Mesothelial cell of epicardium (in vitro differentiated cells): Measurements from ENCODE around the gene TLE3. TPM values are rescaled to one million over a fixed set of nuclear protein-coding genes. Genes with fewer than 3 reads are reported as not detected.

Experiments used
- DNase-seq, 2 experiments: peaks; one replicate each; pipeline ENCODE4 v3.0.0; 2021; ENCODE audit warnings: low spot score in 2 of 2; ENCODE audit not compliant: unreplicated experiment in 2 of 2
- H3K27ac Mint-ChIP-seq: 2 replicates; pipeline ENCODE4 v1.8.0; 2021; ENCODE audit warnings: mixed read lengths
- H3K27me3 Mint-ChIP-seq: 2 replicates; pipeline ENCODE4 v1.8.0; 2021; ENCODE audit warnings: low read depth, mixed read lengths
- H3K36me3 Mint-ChIP-seq: 2 replicates; pipeline ENCODE4 v1.8.0; 2021; ENCODE audit warnings: mixed read lengths
- H3K4me1 Mint-ChIP-seq: 2 replicates; pipeline ENCODE4 v1.8.0; 2021; ENCODE audit warnings: mixed read lengths
- H3K4me3 Mint-ChIP-seq: 2 replicates; pipeline ENCODE4 v1.8.0; 2021; ENCODE audit warnings: mild to moderate bottlenecking, moderate library complexity, mixed read lengths
- H3K9me3 Mint-ChIP-seq: 2 replicates; pipeline ENCODE4 v1.8.0; 2021; ENCODE audit warnings: mixed read lengths
- total RNA-seq: library from RNA; stranded (reverse); gene quantifications from 3 replicates; pipeline ENCODE4 v1.2.1, GENCODE V29; 2021
- TF ChIP-seq, protein P1 (sequence below): fragments of 200-600 bp; sonication (generic); IDR thresholded peaks from one replicate; pipeline ENCODE4 v1.5.0; 2021; ENCODE audit warnings: antibody characterized with exemption; ENCODE audit not compliant: unreplicated experiment

The TLE3 gene
- 147 to 165 TPM (median 156 TPM) in 3 replicates for total RNA-seq

- H3K27me3 Mint-ChIP-seq, result no peaks in the 10 kb centered on the region
- H3K4me3 Mint-ChIP-seq, result peak within 1 kb of the TSS; percentile 99
- H3K36me3 Mint-ChIP-seq, result no peaks in the 10 kb centered on the region
- H3K9me3 Mint-ChIP-seq, result no peaks in the 10 kb centered on the region
- peaks cover 55% of the 10 kb centered on the region for H3K4me1 Mint-ChIP-seq
- peak; percentile 95 to 99 for DNase-seq
- TF ChIP-seq, protein P1, sequence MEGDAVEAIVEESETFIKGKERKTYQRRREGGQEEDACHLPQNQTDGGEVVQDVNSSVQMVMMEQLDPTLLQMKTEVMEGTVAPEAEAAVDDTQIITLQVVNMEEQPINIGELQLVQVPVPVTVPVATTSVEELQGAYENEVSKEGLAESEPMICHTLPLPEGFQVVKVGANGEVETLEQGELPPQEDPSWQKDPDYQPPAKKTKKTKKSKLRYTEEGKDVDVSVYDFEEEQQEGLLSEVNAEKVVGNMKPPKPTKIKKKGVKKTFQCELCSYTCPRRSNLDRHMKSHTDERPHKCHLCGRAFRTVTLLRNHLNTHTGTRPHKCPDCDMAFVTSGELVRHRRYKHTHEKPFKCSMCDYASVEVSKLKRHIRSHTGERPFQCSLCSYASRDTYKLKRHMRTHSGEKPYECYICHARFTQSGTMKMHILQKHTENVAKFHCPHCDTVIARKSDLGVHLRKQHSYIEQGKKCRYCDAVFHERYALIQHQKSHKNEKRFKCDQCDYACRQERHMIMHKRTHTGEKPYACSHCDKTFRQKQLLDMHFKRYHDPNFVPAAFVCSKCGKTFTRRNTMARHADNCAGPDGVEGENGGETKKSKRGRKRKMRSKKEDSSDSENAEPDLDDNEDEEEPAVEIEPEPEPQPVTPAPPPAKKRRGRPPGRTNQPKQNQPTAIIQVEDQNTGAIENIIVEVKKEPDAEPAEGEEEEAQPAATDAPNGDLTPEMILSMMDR, result peak; percentile 23
- peak within 1 kb of the TSS; percentile 99 for H3K27ac Mint-ChIP-seq
Observed at GRCh38 chr15:70097321-70098152, at the start of gene TLE3. TLE3 (minus strand) TSS chr15:70097917; CDS start chr15:70096798, 1,119 bp downstream.

DNA sequence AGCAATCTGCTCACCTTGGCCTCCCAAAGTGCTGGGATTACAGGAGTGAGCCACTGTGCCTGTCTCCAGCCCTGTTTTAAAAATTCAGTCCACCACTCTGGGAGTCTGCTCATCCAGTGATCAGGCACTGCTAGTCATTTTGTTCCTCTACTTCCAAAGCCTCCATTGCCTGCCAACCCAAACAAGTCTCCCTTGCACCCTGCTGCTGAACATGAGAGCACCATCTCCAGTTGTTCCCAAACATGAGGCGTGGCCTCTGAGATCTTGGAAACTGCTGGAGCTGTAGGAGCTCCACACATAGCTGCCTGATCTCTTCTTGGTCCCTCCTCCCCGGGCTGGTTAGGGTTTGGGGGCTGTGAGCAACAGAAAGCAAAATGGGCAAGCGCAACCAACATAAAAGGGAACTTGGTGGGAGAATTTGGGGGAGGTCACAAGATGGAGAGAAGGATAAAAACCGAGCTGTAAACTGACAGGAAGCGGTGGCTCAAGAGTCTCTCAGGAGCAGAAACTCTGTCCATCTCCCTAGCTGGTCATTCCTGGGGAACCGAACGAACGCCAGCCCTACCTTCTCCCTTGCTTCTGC lies 49.6 kb upstream of the TLE3 start:
- Mint-ChIP-seq H3K9me3 (peaks cover 5% of the 10 kb centered on the region), H3K4me3 (no peak overlapping the region), H3K36me3 (no peaks in the 10 kb centered on the region), H3K27me3 (no peaks in the 10 kb centered on the region), H3K4me1 (peaks cover 75% of the 10 kb centered on the region), H3K27ac (no peak overlapping the region)
- no peak for DNase-seq
- TF ChIP-seq, protein P1, result no peak

DNA sequence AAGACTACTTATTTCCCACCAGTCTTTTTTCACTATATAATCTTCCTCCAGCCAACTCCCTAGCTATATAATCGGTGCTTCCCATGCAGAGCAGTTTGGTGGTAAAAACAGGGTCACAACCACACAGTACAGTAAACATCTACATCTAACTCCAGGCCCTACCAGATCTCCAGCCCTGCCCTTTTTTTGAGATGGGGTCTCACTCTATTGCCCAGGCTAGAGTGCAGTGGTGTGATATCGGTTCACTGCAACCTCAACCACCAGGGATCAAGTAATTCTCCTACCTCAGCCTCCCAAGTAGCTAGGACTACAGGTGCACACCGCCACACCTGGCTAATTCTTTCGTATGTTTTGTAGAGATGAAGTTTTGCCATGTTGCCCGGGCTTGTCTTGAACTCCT lies 49.1 kb upstream of the TLE3 start:
- TF ChIP-seq, protein P1, result no peak
- Mint-ChIP-seq H3K4me3 (no peak overlapping the region), H3K27me3 (no peaks in the 10 kb centered on the region), H3K4me1 (peaks cover 75% of the 10 kb centered on the region), H3K27ac (no peak overlapping the region), H3K9me3 (peaks cover 5% of the 10 kb centered on the region), H3K36me3 (no peaks in the 10 kb centered on the region)
- no peak for DNase-seq

- H3K36me3 Mint-ChIP-seq, result no peaks in the 10 kb centered on the region
- peaks cover 5% of the 10 kb centered on the region for H3K9me3 Mint-ChIP-seq
- TF ChIP-seq, protein P1, result no peak
- no peaks in the 10 kb centered on the region for H3K27me3 Mint-ChIP-seq
- DNase-seq, result no peak
- H3K27ac Mint-ChIP-seq, result no peak overlapping the region
- peaks cover 75% of the 10 kb centered on the region for H3K4me1 Mint-ChIP-seq
- no peak overlapping the region for H3K4me3 Mint-ChIP-seq
Observed at GRCh38 chr15:70146162-70146561, 48.4 kb upstream of the TLE3 start.

DNA sequence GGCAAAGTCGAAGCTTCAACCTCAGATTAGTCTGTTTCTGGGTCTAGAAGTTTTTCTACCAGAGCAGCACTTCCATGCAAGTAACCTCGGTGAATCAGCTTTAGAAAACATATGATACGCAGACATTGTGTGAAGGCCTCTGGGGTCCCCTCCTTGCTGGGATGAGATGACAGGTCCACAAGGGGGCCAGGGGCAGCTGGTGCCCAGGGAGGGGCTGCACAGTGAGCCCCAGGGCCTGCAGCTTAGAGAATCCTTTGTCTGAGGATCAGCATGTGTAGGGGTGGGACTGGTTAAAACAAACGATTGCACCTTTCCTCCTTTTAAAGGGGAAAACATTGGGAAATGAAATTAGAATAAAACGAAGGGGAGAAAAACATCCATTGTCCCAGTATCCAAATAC lies 47.5 kb upstream of the TLE3 start:
- peaks cover 80% of the 10 kb centered on the region for H3K4me1 Mint-ChIP-seq
- TF ChIP-seq, protein P1, result no peak
- H3K9me3 Mint-ChIP-seq, result peaks cover 5% of the 10 kb centered on the region
- H3K27me3 Mint-ChIP-seq, result no peaks in the 10 kb centered on the region
- no peak for DNase-seq
- H3K27ac Mint-ChIP-seq, result peak overlapping the region; percentile 48
- no peak overlapping the region for H3K4me3 Mint-ChIP-seq
- no peaks in the 10 kb centered on the region for H3K36me3 Mint-ChIP-seq
